Amniotic epithelial cell (primary cell): ENCODE measurements around the gene PRKACB.
A peak's percentile ranks its signal among the peaks of the same experiment; 100 is the strongest.

Experiments used
- DNase-seq: peaks from one replicate; pipeline ENCODE4 v3.0.0-alpha.2; 2010; ENCODE audit warnings: low read depth

Gene PRKACB

DNA sequence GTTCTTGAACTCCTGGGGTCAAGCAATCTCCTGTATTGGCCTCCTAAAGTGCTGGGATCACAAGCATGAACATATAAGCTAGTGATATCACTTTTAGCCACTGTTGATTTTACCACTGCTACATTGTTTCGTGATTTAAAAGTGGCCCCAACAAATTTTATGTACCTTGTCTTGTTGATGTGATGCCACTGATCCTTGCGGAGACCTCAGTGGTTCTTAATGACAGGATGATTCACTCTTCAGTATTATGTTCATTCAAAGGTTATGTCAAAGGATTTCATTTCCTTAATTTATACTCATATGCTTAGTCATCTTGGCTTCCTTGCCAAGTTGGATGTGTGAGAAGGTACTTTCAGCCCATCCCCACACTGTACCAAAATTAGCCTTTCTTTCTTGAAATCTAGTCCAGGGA lies 12.1 kb downstream of the PRKACB start:
- peak; percentile 80 for DNase-seq

DNA sequence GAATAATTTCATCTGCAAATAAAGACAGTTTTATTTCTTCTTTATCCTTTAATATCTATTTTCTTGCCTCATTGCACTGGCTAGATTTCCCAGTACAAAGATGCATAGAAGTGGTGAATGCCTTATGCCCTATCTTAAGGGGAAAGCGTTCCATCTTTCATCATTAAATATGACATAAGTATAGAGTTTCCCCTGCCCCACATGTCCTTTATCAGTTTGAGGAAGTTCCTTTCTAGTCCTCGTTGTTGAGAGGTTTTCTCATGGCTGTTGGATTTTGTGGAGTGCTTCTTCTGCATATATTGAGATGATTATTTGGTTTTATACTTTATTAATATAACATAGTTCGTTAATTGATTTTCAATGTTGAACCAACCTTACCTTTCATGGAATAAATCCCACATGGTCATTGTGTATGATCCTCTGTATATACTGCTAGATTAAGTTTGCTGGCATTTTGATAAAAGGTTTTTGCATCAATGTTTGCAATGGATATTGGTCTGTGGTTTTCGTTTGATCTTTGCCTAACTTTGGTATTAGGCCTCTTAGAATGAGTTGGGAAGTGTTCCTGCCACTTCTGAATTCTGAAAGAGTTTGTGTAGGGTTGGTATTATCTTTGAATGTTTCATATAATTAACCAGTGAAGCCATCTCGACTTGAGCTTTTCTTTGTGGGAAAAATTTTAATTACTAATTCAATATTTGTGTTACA lies 15.6 kb downstream of the PRKACB start:
- no peak for DNase-seq

DNA sequence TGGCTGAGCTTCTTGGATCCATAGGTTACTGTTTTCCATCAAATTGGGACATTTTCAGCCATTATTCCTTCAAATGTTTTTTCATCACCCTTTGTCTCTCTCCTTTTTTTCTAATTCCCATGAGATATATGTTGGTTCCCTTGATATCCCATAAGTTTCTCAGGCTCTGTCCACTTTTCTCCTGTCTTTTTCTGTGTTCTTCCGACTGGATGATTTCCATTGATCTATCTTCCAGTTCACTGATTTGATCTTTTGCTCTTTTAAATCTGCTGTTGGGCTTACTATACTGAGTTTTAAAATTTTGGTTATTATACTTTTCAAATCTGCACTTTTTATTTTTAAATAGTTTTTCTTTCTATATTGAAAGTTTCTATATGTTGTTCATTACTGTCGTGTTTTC lies 18.2 kb downstream of the PRKACB start:
- DNase-seq, result no peak

DNA sequence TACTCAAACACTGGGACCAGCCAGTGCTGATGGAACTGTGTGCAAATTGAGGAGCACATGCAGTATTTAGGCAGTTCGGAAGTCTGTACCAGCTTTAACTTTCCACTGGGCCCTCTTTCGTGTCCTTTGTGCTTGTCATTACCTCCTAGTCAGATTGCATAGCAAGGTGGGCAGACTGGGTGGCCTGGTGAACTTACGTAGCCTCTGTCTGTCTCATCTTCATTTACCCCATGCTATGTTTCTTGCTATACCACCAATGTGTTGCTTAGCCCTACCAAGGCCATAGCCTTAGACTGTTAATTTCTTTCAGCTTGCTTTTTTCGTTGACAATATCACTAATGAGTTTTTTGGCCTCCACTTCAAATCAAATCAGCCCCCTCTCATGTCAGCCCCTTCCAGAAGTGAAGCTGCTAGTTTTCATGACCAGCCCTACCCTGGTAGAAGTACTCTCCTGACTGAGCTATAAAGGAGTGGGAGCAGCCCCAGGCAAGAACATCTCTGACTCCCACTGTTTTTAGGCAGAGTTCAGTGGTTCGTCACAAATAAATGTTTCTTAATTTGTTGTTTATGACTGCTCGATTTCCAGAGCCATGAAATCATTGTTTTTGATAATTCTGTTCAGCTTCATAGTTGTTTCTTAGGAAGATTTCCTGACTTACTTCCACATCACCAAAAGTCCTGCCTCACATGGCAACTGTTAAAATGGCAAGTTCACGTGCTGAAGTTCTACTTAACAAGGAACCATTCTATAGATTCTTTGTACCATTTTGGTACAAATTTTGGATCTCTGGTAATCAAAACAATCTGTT lies 19.3 kb downstream of the PRKACB start:
- DNase-seq, result no peak

DNA sequence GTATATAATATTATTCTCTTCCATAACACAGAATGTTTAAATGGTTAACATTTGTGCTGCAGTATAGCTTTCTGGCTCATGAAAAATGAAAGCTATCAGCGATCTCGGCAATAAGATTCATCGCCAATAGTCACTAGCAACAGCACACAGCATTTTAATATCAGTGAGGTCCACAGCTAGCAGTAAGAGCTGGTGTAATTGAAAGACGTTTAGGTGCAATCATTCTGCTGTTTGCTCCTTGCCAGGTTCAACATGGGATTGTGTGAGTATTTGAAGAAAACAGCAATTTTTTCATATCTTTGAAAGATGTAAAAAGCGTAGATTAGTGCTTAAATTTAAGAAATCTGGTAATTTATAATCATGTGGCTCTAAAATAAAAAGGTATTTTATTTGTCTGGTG lies 20.1 kb downstream of the PRKACB start:
- no peak for DNase-seq

DNA sequence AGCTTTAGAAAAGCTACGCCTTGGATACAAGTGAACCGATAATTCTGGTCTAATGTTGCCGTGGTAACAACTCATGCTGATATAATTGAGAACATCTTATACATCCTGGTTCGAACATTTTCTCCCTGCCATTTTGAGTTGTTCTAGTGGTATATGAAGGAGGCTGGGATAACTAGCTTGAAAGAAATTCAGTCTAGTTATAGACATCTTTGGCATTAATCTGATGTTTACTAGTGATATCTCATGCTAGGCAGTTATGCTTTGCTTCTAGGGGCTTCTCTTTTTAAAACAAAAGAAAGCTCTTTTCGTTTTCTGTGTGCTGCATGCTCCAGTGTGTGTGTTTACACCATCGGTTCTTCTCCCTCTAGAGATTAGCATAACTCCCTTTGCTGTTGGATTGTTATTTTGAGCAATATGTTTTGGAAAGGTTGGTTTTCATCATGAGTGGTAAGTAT lies 20.5 kb downstream of the PRKACB start:
- no peak for DNase-seq

DNA sequence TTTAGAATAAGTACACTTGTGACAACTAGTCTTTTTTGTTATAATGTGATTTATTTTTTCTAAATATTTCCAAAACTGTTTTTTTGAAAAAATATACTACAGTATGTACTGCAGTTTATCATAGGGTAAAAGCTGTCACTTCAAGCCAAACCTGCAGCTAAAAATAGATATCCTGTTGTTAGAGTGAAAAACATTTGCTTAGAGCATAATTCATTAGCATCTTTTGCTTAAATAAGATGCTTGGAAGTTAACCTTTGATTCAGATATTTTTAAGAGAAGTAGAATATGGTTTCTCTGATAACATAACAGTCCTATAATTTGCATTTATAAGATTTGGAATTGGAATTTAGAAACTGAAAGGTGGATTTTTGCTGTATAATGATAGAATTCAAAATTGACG lies 21.5 kb downstream of the PRKACB start:
- no peak for DNase-seq

DNA sequence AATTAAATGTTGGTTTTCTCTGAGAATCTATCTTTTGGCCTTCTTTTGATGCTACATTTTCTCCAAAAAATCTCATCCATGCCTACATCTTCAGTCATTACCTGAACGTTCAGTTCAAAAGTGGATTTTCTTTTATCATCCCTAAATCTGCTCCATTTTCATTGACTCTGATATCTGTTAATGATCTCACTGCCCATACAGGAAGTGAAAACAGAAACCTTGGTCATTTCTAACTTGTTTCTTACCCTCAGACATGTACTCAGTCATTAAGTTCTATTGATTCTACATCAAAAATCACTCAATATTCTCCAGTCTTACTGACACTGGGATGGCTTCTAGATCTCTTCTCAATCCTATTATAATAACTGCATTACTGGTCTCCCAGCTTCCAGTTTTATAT lies 22.7 kb downstream of the PRKACB start:
- no peak for DNase-seq

DNA sequence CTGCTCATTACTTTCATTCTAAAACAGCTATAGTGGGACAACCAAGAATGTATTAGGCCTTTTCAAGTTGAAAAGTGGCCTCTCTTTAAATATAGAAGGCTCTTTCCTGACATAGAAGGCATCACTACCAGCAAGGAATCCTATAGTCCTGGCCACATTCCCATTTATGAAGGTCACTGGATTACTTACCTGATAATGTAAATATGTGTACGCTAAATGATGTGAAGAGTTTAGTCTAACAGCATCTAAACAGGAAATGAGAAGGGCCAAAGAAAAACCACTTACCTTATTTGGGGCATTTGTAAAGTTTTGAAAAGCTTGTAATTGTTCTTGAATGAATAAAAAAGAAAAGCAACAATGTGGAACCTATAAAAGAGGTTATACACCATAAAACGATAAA lies 24.7 kb downstream of the PRKACB start:
- DNase-seq, result no peak

DNA sequence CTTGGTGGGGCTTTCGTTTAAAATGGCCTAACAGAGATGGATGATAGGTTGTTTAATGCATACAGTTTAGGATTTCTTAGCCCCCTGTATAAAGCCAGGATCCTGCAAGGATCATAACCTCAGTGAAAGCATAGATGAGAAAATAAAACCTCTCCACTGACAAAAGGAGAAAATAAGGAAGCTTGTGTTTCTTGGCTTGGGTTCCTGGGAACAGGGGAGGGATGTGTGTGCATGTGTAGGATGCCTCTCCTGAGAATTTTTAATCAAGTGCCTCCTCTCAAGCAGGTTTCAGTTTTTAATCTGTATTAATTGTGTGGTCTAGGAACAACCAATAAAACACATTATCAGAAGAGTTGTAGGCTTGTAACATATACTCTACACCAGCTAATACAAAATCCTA lies 26.1 kb downstream of the PRKACB start:
- no peak for DNase-seq

DNA sequence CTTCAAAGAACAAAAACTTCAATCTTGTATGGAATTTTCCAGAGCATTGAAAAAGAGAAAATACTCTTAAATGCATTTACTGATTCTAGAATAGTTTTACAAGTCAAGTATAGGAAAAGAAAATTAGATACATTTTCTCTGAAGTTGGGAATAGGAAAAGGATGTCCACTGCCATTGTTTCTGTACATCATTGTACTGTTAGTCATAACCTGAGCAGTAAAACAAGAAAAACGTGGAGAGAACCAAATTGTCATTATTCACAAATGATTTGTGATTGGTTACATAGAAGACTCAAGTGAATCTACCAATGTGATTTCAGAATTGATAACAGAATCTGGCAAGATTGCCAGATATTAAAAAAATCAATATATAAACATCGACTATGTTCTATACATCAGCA lies 27.4 kb downstream of the PRKACB start:
- no peak for DNase-seq

DNA sequence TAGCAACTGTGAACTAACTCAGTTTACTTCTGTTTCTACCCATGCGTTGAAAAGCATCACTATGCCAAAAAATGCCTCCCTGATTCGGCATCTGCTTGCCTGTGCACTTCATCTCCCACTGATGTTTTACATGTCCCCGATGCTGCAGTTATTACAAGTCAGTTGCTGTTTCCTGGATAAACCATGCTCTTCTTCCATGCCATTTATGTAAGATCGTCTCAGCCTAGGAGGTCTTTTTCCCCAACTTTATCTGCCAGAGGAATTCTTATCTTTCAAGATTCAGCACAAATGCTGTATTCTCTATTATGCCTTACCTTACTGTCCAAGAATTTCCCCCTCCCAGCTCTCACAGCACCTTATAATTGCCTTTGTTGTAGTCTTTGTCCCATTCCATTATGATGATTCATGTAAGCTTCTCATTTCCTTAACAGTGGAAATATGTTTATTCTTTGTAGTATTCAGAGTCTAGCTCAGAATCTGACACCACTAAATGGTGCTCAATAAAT lies 30.0 kb downstream of the PRKACB start:
- peak; percentile 64 for DNase-seq

DNA sequence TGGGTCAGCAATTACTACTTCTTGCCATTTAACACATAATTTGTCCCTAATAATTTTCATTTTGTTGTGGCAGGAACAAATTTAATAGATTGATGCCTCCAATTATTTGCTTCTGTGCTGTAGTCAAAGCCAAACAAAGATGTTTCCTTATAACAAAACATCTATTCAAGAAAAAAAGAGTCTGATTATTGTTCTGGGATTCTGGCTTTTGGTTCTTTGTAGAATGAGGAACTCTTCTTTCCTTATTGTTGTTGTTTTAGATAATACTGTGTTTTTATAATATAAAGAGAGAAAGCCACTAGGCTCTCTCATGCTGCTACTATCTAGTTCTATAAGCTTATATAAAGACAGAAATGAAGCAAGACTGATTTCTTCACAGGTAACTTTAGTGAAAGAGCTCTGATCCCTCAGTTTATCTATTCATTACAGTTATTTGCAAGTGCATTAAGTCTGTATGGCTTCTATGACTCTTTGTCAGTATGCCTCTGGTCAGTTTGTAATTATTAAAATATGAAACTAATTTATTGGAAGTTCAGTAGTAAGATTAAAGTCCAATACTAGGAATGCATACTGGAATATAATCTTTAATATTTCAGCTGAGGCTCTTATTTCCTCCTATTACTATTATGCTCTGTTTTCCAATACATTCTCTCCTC lies 37.4 kb downstream of the PRKACB start:
- DNase-seq, result no peak

DNA sequence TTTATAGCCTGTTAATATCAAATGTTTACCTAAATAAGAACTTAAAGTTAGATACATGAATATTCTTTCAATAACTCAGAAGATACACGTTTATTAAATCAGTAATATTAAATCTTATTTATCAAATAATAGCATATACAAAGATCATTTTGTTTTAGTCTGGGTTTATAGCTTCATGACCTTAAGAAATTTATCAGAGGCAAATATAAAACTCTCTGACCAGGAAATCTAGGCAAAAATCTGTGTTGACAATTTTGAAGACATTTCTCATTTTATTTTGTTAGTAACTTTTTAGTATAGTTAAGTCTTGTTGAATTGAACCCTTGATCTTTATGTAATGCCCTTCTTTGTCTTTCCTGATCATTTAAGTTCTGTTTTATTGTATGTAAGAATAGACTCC lies 46.4 kb downstream of the PRKACB start:
- no peak for DNase-seq

DNA sequence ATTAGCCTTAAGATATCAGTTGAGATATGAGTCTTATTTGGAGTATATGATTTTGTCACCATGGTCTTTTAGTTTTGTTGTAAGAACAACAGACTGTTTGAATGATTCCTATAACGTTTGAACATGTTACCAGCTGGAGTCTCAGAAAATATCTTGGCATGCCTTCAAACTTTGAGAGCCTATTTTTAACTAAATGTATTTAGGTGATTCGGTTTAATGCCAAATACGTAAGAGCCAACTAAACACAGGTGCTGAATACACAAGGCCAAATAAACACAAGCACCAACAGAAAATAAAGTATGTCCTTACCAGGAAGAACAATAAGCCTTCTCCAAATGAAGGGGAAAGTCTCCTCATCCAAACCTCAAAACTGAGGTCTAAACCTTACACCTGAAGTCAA lies 48.6 kb downstream of the PRKACB start:
- no peak for DNase-seq

DNA sequence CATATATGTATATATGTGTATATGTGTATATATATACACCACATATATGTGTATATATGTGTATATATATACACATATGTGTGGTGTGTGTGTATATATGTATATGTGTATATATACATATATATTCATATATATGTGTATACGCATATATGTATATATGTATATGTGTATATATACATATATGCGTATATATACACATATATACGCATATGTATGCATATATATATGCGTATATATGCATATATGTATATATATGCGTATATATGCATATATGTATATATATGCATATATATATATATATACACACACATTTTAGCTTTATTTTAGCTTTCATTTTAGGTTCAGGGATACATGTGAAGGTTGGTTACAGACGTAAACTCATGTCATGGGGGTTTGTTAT lies 54.8 kb downstream of the PRKACB start:
- no peak for DNase-seq

DNA sequence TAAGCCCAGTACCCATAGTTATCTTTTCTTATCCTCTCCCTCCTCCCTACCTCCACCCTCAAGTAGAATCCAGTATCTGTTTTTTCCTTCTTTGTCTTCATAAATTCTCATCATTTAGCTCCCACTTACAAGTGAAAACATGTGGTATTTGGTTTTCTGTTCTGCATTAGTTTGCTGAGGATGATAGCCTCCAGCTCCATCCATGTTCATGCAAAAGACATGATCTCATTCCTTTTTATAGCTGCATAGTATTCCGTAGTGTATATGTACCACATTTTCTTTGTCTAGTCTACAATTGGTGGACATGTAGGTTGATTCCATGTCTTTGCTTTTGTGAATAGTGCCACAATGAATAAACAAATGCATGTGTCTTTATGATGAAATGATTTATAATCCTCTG lies 55.2 kb downstream of the PRKACB start:
- no peak for DNase-seq

DNA sequence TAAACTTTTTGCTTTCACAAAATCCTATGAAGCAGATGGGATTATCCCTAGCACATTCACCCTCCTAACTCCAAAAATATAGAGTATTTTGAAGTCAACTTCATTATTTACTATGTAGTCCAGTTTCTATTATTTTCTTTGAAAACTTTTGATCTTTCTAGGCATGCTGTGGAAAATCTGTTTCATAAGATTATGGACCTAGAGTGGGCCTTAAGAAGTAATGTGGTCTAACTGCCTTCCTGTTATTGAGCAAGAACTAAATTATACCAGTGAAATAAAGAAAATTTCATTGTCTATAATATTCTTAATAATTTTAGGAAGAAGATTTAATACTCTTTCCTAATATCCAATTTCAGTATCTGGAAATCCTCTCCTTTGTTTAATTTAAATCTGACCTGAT lies 58.1 kb downstream of the PRKACB start:
- DNase-seq, result no peak

DNA sequence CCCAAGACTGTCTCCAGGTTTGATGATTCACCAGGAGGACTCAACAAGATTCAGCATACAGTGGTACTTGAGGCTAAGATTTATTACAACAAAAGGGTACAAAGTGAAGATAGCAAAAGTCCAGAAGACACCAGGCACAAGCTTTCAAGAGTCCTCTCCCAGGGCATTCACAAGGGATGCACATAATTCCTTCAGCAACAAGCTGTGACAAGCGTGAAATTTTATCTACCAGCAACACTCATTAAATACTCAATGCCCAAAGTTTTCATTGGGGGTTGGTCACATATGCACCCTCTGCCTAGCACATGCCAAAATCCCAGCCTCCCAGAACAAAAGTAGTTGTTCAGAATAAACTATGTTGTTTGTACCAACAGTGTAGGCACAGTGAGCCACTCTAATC lies 62.3 kb downstream of the PRKACB start:
- no peak for DNase-seq

DNA sequence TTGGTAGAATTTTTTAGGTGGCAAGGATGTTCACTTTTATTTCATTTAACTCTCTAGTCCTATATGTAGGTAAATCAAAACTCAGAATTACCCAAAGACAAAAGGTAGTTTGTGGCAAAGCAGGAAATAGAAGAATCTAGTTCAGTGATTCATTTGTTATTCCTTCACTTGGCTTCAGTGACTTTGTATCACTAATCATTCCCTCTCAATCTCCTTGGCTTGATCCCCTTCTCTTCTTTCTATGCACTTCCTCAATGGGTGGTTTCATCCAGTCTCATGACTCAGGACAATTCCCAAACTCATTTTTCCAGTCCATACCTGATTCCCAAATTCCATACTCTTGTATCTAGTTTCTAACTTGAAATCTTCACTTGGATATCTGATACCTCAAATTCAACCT lies 64.9 kb downstream of the PRKACB start:
- DNase-seq, result no peak

DNA sequence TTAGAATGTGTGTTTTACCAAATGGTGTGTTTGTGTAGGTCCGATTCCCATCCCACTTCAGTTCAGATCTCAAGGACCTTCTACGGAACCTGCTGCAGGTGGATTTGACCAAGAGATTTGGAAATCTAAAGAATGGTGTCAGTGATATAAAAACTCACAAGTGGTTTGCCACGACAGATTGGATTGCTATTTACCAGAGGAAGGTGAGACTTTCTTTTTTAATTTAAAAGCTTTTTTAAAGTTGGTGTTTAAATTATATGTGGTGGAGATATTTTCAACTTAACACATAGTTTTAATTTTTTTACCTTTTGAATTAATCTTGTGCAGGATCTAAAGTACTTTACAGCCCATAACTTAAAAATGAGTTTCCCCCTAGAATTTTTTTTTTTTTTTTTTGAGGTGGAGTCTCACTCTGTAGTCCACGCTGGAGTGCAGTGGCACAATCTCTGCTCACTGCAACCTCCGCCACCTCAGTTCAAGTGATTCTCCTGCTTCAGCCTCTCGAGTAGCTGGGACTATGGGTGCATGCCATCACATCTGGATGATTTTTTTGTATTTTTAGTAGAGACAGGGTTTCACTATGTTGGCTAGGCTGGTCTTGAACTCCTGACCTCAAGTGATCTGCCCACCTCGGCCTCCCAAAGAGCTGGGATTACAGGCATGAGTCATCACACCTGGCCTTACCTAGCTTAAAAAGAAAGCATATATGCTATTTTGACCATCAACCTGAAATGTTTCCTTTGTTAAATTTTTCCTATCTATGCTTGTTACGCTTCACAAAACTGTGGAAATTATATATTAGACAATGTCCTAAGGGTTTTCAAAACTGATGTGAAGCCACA lies 70.3 kb downstream of the PRKACB start:
- DNase-seq, result no peak

DNA sequence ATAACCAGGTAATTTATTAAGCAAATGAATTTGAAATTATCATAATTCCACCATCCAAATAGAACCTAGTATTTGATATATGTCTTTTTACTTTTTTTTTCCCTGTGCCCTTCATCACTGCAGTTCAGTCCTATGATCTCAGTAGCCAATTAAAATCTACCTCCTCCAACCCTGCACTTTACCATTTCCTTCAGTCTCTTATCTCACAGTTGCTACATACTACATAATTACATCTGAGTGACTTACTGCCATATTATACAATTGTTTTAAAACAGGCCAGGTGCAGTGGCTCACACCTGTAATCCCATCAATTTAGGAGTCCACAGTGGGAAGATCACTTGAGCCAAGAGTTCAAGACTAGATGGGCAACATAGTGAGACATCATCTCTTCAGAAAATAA lies 73.2 kb downstream of the PRKACB start:
- DNase-seq, result no peak
